NCI-H2081 treated with DMSO at 0.1 percent for 48 hours (cell line): ENCODE measurements around the gene STIP1.
"Not testable (repeated sequence)": the region's sequence is repeated elsewhere in the genome, so short reads cannot be mapped to it uniquely, and the experiment has no call there.

Source experiments
- DNase-seq: peaks from one replicate; lab custom pipeline; 2025; lab: John Stamatoyannopoulos, UW

Gene STIP1

GRCh38 chr11:64157631-64158394 lies 28.2 kb upstream of the STIP1 start:
- DNase-seq: no peak

GRCh38 chr11:64161037-64161436 lies 24.9 kb upstream of the STIP1 start:
- DNase-seq: no peak

GRCh38 chr11:64162769-64163168 lies 23.2 kb upstream of the STIP1 start:
- DNase-seq: not testable (repeated sequence)

GRCh38 chr11:64163951-64164350 lies 22.0 kb upstream of the STIP1 start:
- no peak for DNase-seq

GRCh38 chr11:64164392-64165312 lies 21.3 kb upstream of the STIP1 start:
- DNase-seq: no peak

GRCh38 chr11:64165481-64165841 lies 20.5 kb upstream of the STIP1 start:
- DNase-seq: no peak

GRCh38 chr11:64165842-64166635 lies 19.9 kb upstream of the STIP1 start, which contains the start of gene MACROD1:
Gene MACROD1, minus strand, starts transcription at chr11:64166113. Its CDS starts 119 bp downstream, at chr11:64165994.
- peak; percentile 59 for DNase-seq

GRCh38 chr11:64170419-64170818 lies 15.6 kb upstream of the STIP1 start:
- DNase-seq: no peak

- DNase-seq: no peak
These were observed 12.2 kb upstream of the STIP1 start for GRCh38 chr11:64173616-64174355.

- no peak for DNase-seq
These were observed 9.2 kb upstream of the STIP1 start for GRCh38 chr11:64176751-64177150.

GRCh38 chr11:64178203-64178602 lies 7.8 kb upstream of the STIP1 start:
- no peak for DNase-seq

- DNase-seq: no peak
These were observed 6.9 kb upstream of the STIP1 start for GRCh38 chr11:64178951-64179639.

GRCh38 chr11:64180891-64181290 lies 5.1 kb upstream of the STIP1 start:
- no peak for DNase-seq

- no peak for DNase-seq
These were observed 4.2 kb upstream of the STIP1 start for GRCh38 chr11:64181506-64182411.

GRCh38 chr11:64183890-64184289 lies 2.1 kb upstream of the STIP1 start:
- no peak for DNase-seq

GRCh38 chr11:64185175-64185692 lies 737 bp upstream of the STIP1 start:
- DNase-seq: no peak

- no peak for DNase-seq
These were observed 658 bp downstream of the STIP1 start for GRCh38 chr11:64186492-64187165.

- no peak for DNase-seq
These were observed 6.5 kb downstream of the STIP1 start for GRCh38 chr11:64192434-64192833.

- no peak for DNase-seq
These were observed 10.7 kb downstream of the STIP1 start for GRCh38 chr11:64196626-64197025.
